Measurements from ENCODE around the gene ULK4.

ULK4 gene

DNA sequence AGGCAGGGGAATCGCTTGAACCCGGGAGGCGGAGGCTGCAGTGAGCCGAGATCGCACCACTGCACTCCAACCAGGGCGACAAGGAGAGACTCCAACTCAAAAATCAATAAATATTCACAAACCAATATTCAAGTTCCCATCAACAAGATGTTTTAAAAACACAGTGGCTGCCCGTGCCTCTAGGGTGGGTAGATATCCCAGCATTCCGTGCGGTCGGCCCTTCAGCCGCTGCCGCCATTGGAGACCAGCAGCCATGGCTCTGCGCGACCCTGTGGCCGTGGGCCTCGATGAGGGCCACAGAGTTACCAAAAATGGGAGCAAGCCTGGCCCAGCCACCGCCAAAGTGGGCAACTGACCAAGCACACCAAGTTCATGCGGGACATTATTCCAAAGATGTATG is 6.7 kb downstream of the ULK4 start:
- H3K27ac ChIP-seq, result no peak overlapping the region
- TF ChIP-seq, protein P1, sequence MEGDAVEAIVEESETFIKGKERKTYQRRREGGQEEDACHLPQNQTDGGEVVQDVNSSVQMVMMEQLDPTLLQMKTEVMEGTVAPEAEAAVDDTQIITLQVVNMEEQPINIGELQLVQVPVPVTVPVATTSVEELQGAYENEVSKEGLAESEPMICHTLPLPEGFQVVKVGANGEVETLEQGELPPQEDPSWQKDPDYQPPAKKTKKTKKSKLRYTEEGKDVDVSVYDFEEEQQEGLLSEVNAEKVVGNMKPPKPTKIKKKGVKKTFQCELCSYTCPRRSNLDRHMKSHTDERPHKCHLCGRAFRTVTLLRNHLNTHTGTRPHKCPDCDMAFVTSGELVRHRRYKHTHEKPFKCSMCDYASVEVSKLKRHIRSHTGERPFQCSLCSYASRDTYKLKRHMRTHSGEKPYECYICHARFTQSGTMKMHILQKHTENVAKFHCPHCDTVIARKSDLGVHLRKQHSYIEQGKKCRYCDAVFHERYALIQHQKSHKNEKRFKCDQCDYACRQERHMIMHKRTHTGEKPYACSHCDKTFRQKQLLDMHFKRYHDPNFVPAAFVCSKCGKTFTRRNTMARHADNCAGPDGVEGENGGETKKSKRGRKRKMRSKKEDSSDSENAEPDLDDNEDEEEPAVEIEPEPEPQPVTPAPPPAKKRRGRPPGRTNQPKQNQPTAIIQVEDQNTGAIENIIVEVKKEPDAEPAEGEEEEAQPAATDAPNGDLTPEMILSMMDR (conservative IDR thresholded peaks at IDR 0.05), result no peak
- no peak for TF ChIP-seq ZFX (IDR thresholded peaks at IDR 0.05)

DNA sequence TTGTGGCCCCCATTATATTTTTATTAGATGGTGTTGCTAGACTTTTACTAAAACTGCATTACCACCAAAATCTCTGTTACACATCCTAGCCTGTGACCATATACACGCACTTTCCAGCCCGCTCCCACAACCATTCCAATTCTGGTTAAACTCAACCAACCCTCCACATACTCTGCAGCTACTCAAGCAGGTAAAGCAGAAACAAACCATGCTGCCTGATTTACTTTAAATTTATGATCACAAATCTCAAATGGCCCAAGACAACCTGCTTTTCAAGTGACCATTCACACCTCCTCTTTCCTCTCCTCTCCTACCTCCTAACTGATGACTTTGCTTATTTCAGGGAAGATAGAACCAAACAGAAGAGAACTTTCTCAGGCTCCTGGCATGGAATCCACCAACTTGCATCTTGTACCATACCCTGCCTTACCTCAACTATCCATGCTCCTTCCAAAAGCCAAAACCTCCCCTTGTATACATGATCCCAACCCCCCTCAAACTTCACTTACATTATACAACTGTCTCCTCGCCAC is 18.5 kb downstream of the ULK4 start:
- TF ChIP-seq ZFX (IDR thresholded peaks at IDR 0.05), result no peak
- TF ChIP-seq, protein P1 (conservative IDR thresholded peaks at IDR 0.05), result no peak
- H3K27ac ChIP-seq, result no peak overlapping the region

DNA sequence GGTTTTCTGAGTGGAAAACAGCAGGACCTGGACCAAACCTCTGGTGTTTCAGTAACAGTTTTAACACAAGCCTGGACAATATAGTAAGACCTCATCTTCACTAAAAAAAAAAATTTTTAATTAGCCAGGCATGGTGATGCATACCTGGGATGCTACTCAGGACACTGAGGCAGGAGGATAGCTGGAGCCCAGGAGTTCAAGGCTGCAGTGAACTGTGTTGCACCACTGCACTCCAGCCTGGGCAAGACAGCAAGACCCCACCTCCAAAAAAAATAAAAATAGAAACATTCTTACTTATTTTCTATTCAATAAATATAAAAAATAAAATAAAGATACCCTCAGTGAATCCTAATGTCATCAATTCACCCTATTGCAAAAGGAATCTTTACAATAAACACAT is 21.5 kb downstream of the ULK4 start:
- TF ChIP-seq, protein P1 (conservative IDR thresholded peaks at IDR 0.05), result no peak
- no peak for TF ChIP-seq ZFX (IDR thresholded peaks at IDR 0.05)
- no peak overlapping the region for H3K27ac ChIP-seq

DNA sequence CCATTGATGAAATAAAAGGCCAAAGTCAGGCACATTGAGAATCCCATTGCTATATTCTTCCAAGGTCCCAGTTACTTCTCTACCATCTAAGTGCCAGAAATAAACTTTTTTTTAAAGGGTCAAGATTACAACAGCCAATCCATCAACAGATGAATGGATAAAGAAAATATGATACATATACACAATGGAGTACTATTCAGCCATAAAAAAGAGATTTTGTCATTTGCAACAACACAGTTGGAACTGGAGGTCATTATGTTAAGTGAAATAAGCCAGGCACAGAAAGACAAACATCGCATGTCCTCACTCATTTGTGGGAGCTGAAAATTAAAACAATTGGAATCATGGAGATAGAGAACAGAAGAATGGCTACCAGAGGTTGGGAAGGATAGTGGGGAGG is 25.5 kb downstream of the ULK4 start:
- no peak overlapping the region for H3K27ac ChIP-seq
- TF ChIP-seq ZFX (IDR thresholded peaks at IDR 0.05), result no peak
- TF ChIP-seq, protein P1 (conservative IDR thresholded peaks at IDR 0.05), result no peak

DNA sequence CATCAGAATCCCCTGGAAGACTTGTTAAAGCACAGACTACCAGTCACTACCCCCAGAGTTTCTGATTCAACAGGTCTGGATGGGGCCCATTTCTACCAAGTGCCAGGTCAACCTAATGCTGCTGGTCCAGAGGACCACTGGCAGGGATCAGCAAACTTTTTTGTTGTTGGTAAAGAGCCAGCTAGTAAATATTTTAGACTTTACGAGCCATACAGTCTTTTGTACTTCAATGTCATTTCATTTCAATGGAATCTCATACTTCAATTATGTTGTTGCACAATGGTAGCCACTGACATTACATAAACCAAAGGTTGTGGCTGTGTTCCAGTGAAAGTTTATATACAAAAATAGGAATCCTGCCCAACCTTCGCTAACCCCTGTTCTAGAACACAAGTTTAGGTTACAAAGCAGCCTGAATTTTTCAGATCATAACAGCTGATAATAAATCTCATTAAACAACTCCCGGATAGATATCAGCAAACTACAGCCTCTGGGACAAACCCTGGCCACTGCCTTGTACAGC is 28.7 kb downstream of the ULK4 start:
- peak overlapping the region; percentile 32 for H3K27ac ChIP-seq
- TF ChIP-seq ZFX (IDR thresholded peaks at IDR 0.05), result no peak
- TF ChIP-seq, protein P1 (conservative IDR thresholded peaks at IDR 0.05), result no peak

DNA sequence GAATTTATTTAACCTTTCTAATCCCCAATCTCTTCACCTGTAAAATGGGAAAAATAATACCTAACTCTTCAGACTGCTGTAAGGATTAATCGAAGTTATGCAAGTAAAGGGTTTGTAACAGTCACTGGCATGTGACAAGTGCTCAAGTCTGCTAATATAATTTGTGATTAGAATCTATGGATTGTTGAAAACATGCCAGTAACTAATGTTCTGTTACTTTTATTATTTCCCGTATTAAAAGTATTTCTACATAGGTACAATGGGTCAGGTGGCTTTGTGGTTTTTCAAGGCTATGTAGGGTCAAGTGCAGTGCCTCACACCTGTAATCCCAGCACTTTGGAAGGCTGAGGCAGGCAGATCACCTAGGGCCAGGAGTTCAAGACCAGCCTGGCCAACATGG is 29.4 kb downstream of the ULK4 start:
- peak overlapping the region; percentile 32 for H3K27ac ChIP-seq
- TF ChIP-seq ZFX (IDR thresholded peaks at IDR 0.05), result no peak
- TF ChIP-seq, protein P1 (conservative IDR thresholded peaks at IDR 0.05), result no peak

DNA sequence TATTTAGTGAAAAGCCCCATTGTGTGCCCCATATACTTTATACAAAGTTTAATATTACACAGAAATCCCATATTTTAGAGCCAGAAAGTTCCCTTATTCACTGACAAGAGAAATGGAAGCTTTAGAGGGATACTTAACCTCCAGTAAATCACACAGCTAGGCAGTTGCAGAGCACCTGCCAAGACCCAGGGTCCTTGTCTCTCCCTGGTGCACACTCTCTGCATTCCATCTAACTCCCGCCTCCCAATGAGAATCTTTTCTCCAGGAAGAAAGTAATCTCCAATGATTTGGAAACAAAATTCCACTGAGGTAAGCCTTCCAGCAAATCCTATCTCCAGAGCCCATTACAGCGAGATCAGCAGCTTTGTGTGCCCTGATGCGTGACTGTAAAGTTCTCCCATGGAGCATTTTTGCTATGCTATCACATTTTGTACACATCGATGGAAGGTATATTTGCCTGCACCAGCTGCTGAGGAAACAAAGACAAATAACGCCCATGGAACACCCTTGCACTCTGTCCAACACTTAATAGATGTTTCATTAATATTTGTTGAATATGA is 41.4 kb downstream of the ULK4 start:
- no peak overlapping the region for H3K27ac ChIP-seq
- TF ChIP-seq ZFX (IDR thresholded peaks at IDR 0.05), result no peak
- TF ChIP-seq, protein P1 (conservative IDR thresholded peaks at IDR 0.05), result no peak

All from C4-2B (cell line).